T-cell (primary cell): ENCODE results near the gene NTM. TPM values are rescaled to one million over a fixed set of nuclear protein-coding genes. Genes with fewer than 3 reads are reported as not detected.

Experiments
- ATAC-seq, 4 experiments: fragments of 200-7000 bp in 3 of 4; fragments of 150-1000 bp in 1 of 4; cut with Tn5 transposase; replicated peaks in 1 of 4; 1 replicate in 3 of 4; 2 replicates in 1 of 4; pipeline ENCODE4 v1.10.0; 2021; ENCODE audit warnings: moderate library complexity in 3 of 4, mild to moderate bottlenecking in 2 of 4, moderate number of reproducible peaks in 1 of 4
- CTCF ChIA-PET, 2 donors: fragments of 300-600 bp; sonication (Branson Sonifier 250); formaldehyde crosslinking; loops; one replicate each; lab custom pipeline; 2022; ENCODE audit warnings: antibody characterized with exemption in 2 of 2; lab: Charles Lee
- POLR2A ChIA-PET, 2 donors: fragments of 300-600 bp; sonication (Branson Sonifier 250); formaldehyde crosslinking; loops; one replicate each; lab custom pipeline; 2022; ENCODE audit warnings: antibody characterized with exemption in 2 of 2; lab: Charles Lee
- DNase-seq, 35 experiments: peaks; one replicate each; pipeline versions ENCODE4 v3.0.0 to v3.0.0-alpha.2; 2013 to 2023
- H3K27ac ChIP-seq: one replicate; pipeline ENCODE4 v1.5.1; 2013; ENCODE audit warnings: low read length
- H3K27me3 ChIP-seq, 2 experiments: replicated peaks in 1 of 2; 1 replicate in 1 of 2; 2 replicates in 1 of 2; pipeline versions ENCODE4 v1.6.1 to v1.7.0; 2013; ENCODE audit warnings: low read length in 1 of 2, mixed read lengths in 1 of 2; ENCODE audit not compliant: control insufficient read depth in 2 of 2, insufficient read depth in 2 of 2; ENCODE audit errors: extremely low read depth in 1 of 2
- H3K36me3 ChIP-seq, 2 donors: 1 replicate in 1 of 2; 2 replicates in 1 of 2; pipeline versions ENCODE4 v1.6.1 to v1.7.0; 2013; ENCODE audit warnings: low read length in 1 of 2; ENCODE audit not compliant: control insufficient read depth in 2 of 2, insufficient read depth in 1 of 2; ENCODE audit errors: extremely low read depth in 1 of 2
- H3K4me1 ChIP-seq, 2 experiments: 1 replicate in 1 of 2; 2 replicates in 1 of 2; pipeline versions ENCODE4 v1.6.1 to v1.7.0; 2013; ENCODE audit warnings: low read length in 2 of 2, mixed read lengths in 1 of 2; ENCODE audit not compliant: insufficient read depth in 2 of 2, control insufficient read depth in 1 of 2; ENCODE audit errors: extremely low read depth in 1 of 2
- H3K4me3 ChIP-seq, 2 donors: 1 replicate in 1 of 2; 2 replicates in 1 of 2; pipeline versions ENCODE4 v1.5.1 to v1.7.0; 2013; ENCODE audit warnings: mild to moderate bottlenecking in 2 of 2, low read length in 1 of 2, moderate library complexity in 1 of 2; ENCODE audit not compliant: control insufficient read depth in 1 of 2; ENCODE audit errors: extremely low read depth in 1 of 2
- H3K9me3 ChIP-seq: 2 replicates; pipeline ENCODE4 v1.7.0; 2013
- H3K27ac Mint-ChIP-seq, 2 donors: one replicate each; pipeline ENCODE4 v1.8.0; 2020 to 2021; ENCODE audit warnings: mild to moderate bottlenecking in 2 of 2, mixed read lengths in 2 of 2
- H3K27me3 Mint-ChIP-seq, 2 donors: one replicate each; pipeline ENCODE4 v1.8.0; 2021 to 2022; ENCODE audit warnings: mixed read lengths in 2 of 2
- H3K36me3 Mint-ChIP-seq: one replicate; pipeline ENCODE4 v1.8.0; 2021; ENCODE audit warnings: mixed read lengths
- H3K4me1 Mint-ChIP-seq, 3 donors: one replicate each; pipeline ENCODE4 v1.8.0; 2020 to 2022; ENCODE audit warnings: mixed read lengths in 3 of 3, mild to moderate bottlenecking in 1 of 3
- H3K4me3 Mint-ChIP-seq, 3 donors: one replicate each; pipeline ENCODE4 v1.8.0; 2020 to 2022; ENCODE audit warnings: mild to moderate bottlenecking in 3 of 3, mixed read lengths in 3 of 3, moderate library complexity in 3 of 3
- H3K9me3 Mint-ChIP-seq, 3 donors: one replicate each; pipeline ENCODE4 v1.8.0; 2020 to 2022; ENCODE audit warnings: mixed read lengths in 3 of 3
- WGBS: methylation state at CpG from one replicate; pipeline ENCODE4 v1.1.5; 2013; ENCODE audit warnings: missing lambda C conversion rate; ENCODE audit not compliant: insufficient coverage; 5-methylcytosine and 5-hydroxymethylcytosine counted together
- total RNA-seq, 35 experiments: library from RNA in 6 of 35; stranded (reverse) in 6 of 35; fragments of 120-200 nt in 1 of 35; gene quantifications; one replicate each; pipeline versions ENCODE4 v1.2.1 to v1.2.4 and lab custom pipeline; 2013 to 2026

NTM gene
- total RNA-seq, 5 donors from 2014 or later (not counting 1 experiment from before 2014, with no cell fraction given): not detected

DNA sequence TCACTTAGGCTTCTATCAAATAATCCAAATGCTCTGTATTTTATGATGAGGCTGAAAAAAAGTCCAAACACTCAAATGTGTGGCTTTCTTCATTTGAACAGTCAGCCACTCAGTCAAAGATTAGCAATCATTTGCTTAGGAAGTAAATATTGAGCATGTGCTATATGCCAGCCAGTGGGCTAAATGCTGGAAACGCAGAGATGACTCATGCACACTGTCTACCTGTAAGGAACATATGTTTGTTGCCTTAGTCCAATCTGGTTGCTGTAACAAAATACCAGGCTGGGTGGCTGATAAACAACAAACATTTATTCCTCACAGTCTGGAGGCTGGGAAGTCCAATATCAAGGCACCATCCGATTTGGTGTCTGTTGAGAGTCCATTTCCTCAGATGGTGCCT lies 617.3 kb downstream of the NTM start:
- H3K4me3 Mint-ChIP-seq: no peak overlapping the region
- ATAC-seq (no peak), DNase-seq (no peak)
- CTCF ChIA-PET: no interaction called here
- H3K27ac Mint-ChIP-seq: no peak overlapping the region
- POLR2A ChIA-PET: no interaction called here
- Histone ChIP-seq H3K27me3 (no peaks in the 10 kb centered on the region), H3K9me3 (no peaks in the 10 kb centered on the region), H3K27ac (no peak overlapping the region), H3K36me3 (no peaks in the 10 kb centered on the region), H3K4me3 (no peak overlapping the region), H3K4me1 (no peaks in the 10 kb centered on the region)
- H3K36me3 Mint-ChIP-seq: no peaks in the 10 kb centered on the region
- H3K4me1 Mint-ChIP-seq: no peaks in the 10 kb centered on the region
- H3K27me3 Mint-ChIP-seq: no peaks in the 10 kb centered on the region
- H3K9me3 Mint-ChIP-seq: peaks cover 0 to 13% (median 13%) of the 10 kb centered on the region in 3 donors
- 60% methylated on average over 1 of the region's 2 CpGs for WGBS

GRCh38 chr11:131991606-131992005 lies 621.2 kb downstream of the NTM start:
- WGBS: 100% methylated on average over 1 of the region's 2 CpGs
- H3K27ac Mint-ChIP-seq: no peak overlapping the region
- Histone ChIP-seq H3K27ac (no peak overlapping the region), H3K27me3 (no peaks in the 10 kb centered on the region), H3K4me1 (no peaks in the 10 kb centered on the region), H3K36me3 (no peaks in the 10 kb centered on the region), H3K9me3 (no peaks in the 10 kb centered on the region), H3K4me3 (no peak overlapping the region)
- no peak overlapping the region for H3K4me3 Mint-ChIP-seq
- ChIA-PET CTCF (no interaction called here), POLR2A (no interaction called here)
- ATAC-seq (no peak), DNase-seq (no peak)
- H3K9me3 Mint-ChIP-seq: peaks cover 4 to 9% (median 5%) of the 10 kb centered on the region in 3 donors
- H3K4me1 Mint-ChIP-seq: no peaks in the 10 kb centered on the region
- H3K27me3 Mint-ChIP-seq: no peaks in the 10 kb centered on the region
- no peaks in the 10 kb centered on the region for H3K36me3 Mint-ChIP-seq

DNA sequence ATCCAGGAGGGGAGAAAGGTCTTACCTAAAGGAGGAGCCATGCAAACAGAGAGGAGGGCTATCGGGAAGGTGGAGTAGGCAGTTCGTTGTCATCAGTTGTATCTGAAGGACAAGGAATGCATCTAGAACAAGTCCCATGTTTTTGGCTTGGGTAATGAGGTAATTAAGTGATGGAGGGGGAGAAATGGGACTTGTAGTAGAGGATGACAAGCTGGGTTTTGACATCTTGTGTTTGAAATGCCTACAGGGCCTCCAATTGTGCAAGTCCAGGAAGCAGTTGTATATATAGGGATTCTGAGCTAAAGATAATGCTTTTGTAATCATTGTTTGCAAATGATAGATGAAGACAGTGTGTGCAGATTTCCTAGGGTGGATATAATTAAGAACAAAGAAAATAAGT lies 622.8 kb downstream of the NTM start:
- H3K36me3 Mint-ChIP-seq: no peaks in the 10 kb centered on the region
- H3K36me3 ChIP-seq: no peaks in the 10 kb centered on the region
- POLR2A ChIA-PET: no interaction called here
- no peaks in the 10 kb centered on the region for H3K4me1 ChIP-seq
- DNase-seq (no peak), ATAC-seq (no peak)
- H3K4me3 ChIP-seq: no peak overlapping the region
- CTCF ChIA-PET: no interaction called here
- H3K4me3 Mint-ChIP-seq: no peak overlapping the region
- no peaks in the 10 kb centered on the region for H3K27me3 Mint-ChIP-seq
- H3K9me3 Mint-ChIP-seq: peaks cover 11 to 14% (median 13%) of the 10 kb centered on the region in 3 donors
- WGBS: 59% methylated on average over 2 of the region's 2 CpGs
- no peaks in the 10 kb centered on the region for H3K9me3 ChIP-seq
- no peak overlapping the region for H3K27ac Mint-ChIP-seq
- no peaks in the 10 kb centered on the region for H3K27me3 ChIP-seq
- H3K4me1 Mint-ChIP-seq: no peaks in the 10 kb centered on the region
- H3K27ac ChIP-seq: no peak overlapping the region

GRCh38 chr11:131998020-131998419 lies 627.6 kb downstream of the NTM start:
- H3K4me1 ChIP-seq: no peaks in the 10 kb centered on the region
- ChIA-PET POLR2A (no interaction called here), CTCF (no interaction called here)
- H3K9me3 Mint-ChIP-seq: peaks cover 9 to 14% (median 11%) of the 10 kb centered on the region in 3 donors
- no peaks in the 10 kb centered on the region for H3K36me3 Mint-ChIP-seq
- WGBS: 14% methylated on average over 4 of the region's 5 CpGs
- H3K27ac ChIP-seq: no peak overlapping the region
- H3K27me3 Mint-ChIP-seq: no peaks in the 10 kb centered on the region
- H3K9me3 ChIP-seq: no peaks in the 10 kb centered on the region
- no peak for DNase-seq
- H3K36me3 ChIP-seq: no peaks in the 10 kb centered on the region
- H3K27me3 ChIP-seq: no peaks in the 10 kb centered on the region
- no peak overlapping the region for H3K4me3 ChIP-seq
- H3K4me3 Mint-ChIP-seq: no peak overlapping the region
- no peaks in the 10 kb centered on the region for H3K4me1 Mint-ChIP-seq
- ATAC-seq: no peak
- no peak overlapping the region for H3K27ac Mint-ChIP-seq

DNA sequence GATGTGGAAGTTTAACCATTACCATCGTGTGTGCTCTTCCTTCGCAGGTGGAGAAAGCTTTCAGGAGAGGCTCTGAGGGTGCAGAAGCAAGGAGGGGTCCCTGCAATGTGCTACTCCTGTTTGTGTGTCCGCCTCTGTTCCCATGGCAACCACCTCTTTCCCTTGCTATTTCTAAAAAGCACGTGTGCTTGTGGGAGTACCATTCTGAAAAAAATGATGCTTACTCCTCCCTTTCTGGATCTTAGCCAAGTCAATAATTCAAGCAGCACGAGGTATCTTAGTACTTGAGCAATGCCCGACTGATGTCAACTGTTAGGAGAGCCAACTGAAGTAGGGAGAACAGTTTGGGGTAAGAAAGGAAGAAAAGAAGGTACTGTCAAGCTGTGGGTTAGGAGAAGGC lies 628.7 kb downstream of the NTM start:
- H3K27me3 ChIP-seq: no peaks in the 10 kb centered on the region
- no peak overlapping the region for H3K4me3 ChIP-seq
- WGBS: 42% methylated on average over 2 of the region's 6 CpGs
- no peaks in the 10 kb centered on the region for H3K36me3 Mint-ChIP-seq
- no peak for DNase-seq
- ATAC-seq: no peak
- H3K9me3 Mint-ChIP-seq: peaks cover 9 to 14% (median 11%) of the 10 kb centered on the region in 3 donors
- ChIA-PET CTCF (interaction anchor here in 1 of 2 donors (0.5 kb wide), 1 partner anchor 9 kb away, joined by 3 read pairs; no protein-coding TSS in a partner anchor), POLR2A (no interaction called here)
- H3K4me1 Mint-ChIP-seq: no peaks in the 10 kb centered on the region
- H3K27ac Mint-ChIP-seq: no peak overlapping the region
- no peaks in the 10 kb centered on the region for H3K36me3 ChIP-seq
- no peaks in the 10 kb centered on the region for H3K9me3 ChIP-seq
- no peaks in the 10 kb centered on the region for H3K27me3 Mint-ChIP-seq
- no peak overlapping the region for H3K4me3 Mint-ChIP-seq
- no peaks in the 10 kb centered on the region for H3K4me1 ChIP-seq
- H3K27ac ChIP-seq: no peak overlapping the region

DNA sequence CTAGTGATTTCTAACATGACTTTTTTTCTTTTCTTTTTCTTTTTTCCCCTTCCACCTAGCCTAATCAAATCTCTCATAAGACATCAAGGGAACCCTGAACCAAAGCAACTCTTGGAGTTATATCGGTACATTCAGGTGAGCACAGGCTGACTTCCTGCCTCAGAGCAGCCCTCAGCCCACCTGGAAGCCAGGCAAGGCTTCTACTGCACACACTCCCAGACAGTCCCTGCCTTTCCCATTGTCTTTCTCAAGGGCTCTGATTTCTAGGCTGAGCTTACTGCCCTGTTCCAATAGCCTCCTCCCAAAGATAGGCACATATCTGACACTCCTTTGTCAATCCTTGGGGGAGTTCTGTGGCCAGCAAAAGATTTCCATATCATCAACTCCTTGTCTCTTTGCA lies 629.5 kb downstream of the NTM start:
- Mint-ChIP-seq H3K9me3 (peaks cover 9 to 14% (median 11%) of the 10 kb centered on the region in 3 donors), H3K4me3 (no peak overlapping the region), H3K27me3 (no peaks in the 10 kb centered on the region), H3K4me1 (no peaks in the 10 kb centered on the region), H3K36me3 (no peaks in the 10 kb centered on the region), H3K27ac (no peak overlapping the region)
- H3K4me3 ChIP-seq: no peak overlapping the region
- POLR2A ChIA-PET: no interaction called here
- ATAC-seq (no peak), DNase-seq (no peak)
- H3K36me3 ChIP-seq: no peaks in the 10 kb centered on the region
- H3K4me1 ChIP-seq: no peaks in the 10 kb centered on the region
- WGBS: 100% methylated on average over 1 of the region's 1 CpG
- no peak overlapping the region for H3K27ac ChIP-seq
- CTCF ChIA-PET: no interaction called here
- no peaks in the 10 kb centered on the region for H3K27me3 ChIP-seq
- H3K9me3 ChIP-seq: no peaks in the 10 kb centered on the region

- Mint-ChIP-seq H3K36me3 (no peaks in the 10 kb centered on the region), H3K27me3 (no peaks in the 10 kb centered on the region), H3K4me1 (no peaks in the 10 kb centered on the region), H3K4me3 (no peak overlapping the region), H3K9me3 (peaks cover 0 to 10% (median 4%) of the 10 kb centered on the region in 3 donors), H3K27ac (no peak overlapping the region)
- Histone ChIP-seq H3K27ac (no peak overlapping the region), H3K4me1 (no peaks in the 10 kb centered on the region), H3K36me3 (no peaks in the 10 kb centered on the region), H3K4me3 (no peak overlapping the region), H3K9me3 (no peaks in the 10 kb centered on the region), H3K27me3 (no peaks in the 10 kb centered on the region)
- POLR2A ChIA-PET: no interaction called here
- 80% methylated on average over 1 of the region's 4 CpGs for WGBS
- no peak for ATAC-seq
- CTCF ChIA-PET: no interaction called here
- no peak for DNase-seq
These were observed 635.5 kb downstream of the NTM start for GRCh38 chr11:132005887-132006286.
